H1 (cell line): ENCODE results near the gene RPTOR. TPM values are rescaled to one million over a fixed set of nuclear protein-coding genes. Genes with fewer than 3 reads are reported as not detected.

Experiments
- CTCF ChIA-PET: fragments of 300-600 bp; sonication (Branson Sonifier 250); formaldehyde crosslinking; loops from one replicate; lab custom pipeline; 2021; ENCODE audit not compliant: partially characterized antibody; lab: Charles Lee
- POLR2A ChIA-PET: fragments of 300-600 bp; sonication (Branson Sonifier 250); formaldehyde crosslinking; loops from one replicate; lab custom pipeline; 2021; ENCODE audit warnings: inconsistent platforms; ENCODE audit not compliant: partially characterized antibody; lab: Charles Lee
- DNase-seq, 2 experiments: peaks; one replicate each; pipeline versions ENCODE4 v3.0.0 to v3.0.0-alpha.2; 2010 to 2022; ENCODE audit warnings: low spot score in 2 of 2, low read depth in 1 of 2, mixed read lengths in 1 of 2
- FAIRE-seq: peaks from 2 replicates; lab custom pipeline; 2011; peaks lifted over from hg19 to GRCh38; lab: Jason Lieb, UNC
- H2AFZ ChIP-seq: 2 replicates; pipeline ENCODE4 v1.8.1; 2012; ENCODE audit warnings: low read length, inconsistent platforms
- H2AK5ac ChIP-seq: 2 replicates; pipeline ENCODE4 v1.6.1; 2013; ENCODE audit warnings: low read depth, low read length
- H2BK120ac ChIP-seq: replicated peaks from 2 replicates; pipeline ENCODE3; 2013; ENCODE audit warnings: low read depth, low read length, inconsistent platforms
- H2BK12ac ChIP-seq: 2 replicates; pipeline ENCODE4 v1.6.1; 2013; ENCODE audit warnings: low read depth, low read length
- H2BK15ac ChIP-seq: 2 replicates; pipeline ENCODE4 v1.6.1; 2013; ENCODE audit warnings: low read length
- H2BK20ac ChIP-seq: 2 replicates; pipeline ENCODE4 v1.6.1; 2013; ENCODE audit warnings: low read length
- H2BK5ac ChIP-seq: 2 replicates; pipeline ENCODE4 v1.6.1; 2013; ENCODE audit warnings: low read depth, low read length
- H3K14ac ChIP-seq: 2 replicates; pipeline ENCODE4 v1.6.1; 2013; ENCODE audit warnings: inconsistent platforms; ENCODE audit not compliant: insufficient read length
- H3K18ac ChIP-seq: 2 replicates; pipeline ENCODE4 v1.6.1; 2013; ENCODE audit warnings: low read length; ENCODE audit errors: extremely low read depth
- H3K23ac ChIP-seq: 2 replicates; pipeline ENCODE4 v1.6.1; 2013; ENCODE audit warnings: inconsistent platforms; ENCODE audit not compliant: insufficient read length
- H3K23me2 ChIP-seq: 2 replicates; pipeline ENCODE4 v1.6.1; 2013; ENCODE audit warnings: low read depth, low read length
- H3K27ac ChIP-seq: 2 replicates; pipeline ENCODE4 v1.6.1; 2011; ENCODE audit warnings: low read depth, low read length, inconsistent platforms
- H3K27me3 ChIP-seq, 4 experiments: replicated peaks in 1 of 4; 1 replicate in 1 of 4; 2 replicates in 3 of 4; pipeline versions ENCODE4 v1.6.1 to v1.8.1; 2011 to 2013; ENCODE audit warnings: low read length in 3 of 4, mild to moderate bottlenecking in 3 of 4, inconsistent platforms in 2 of 4, mixed read lengths in 2 of 4, moderate library complexity in 1 of 4; ENCODE audit not compliant: control insufficient read depth in 3 of 4, insufficient read depth in 3 of 4; ENCODE audit errors: extremely low read depth in 1 of 4
- H3K36me3 ChIP-seq, 4 experiments: 2 replicates each; pipeline versions ENCODE4 v1.6.1 to v1.8.1; 2011 to 2013; ENCODE audit warnings: mild to moderate bottlenecking in 4 of 4, low read length in 3 of 4, moderate library complexity in 2 of 4, control low read depth in 1 of 4, inconsistent platforms in 1 of 4; ENCODE audit not compliant: insufficient read depth in 4 of 4, control insufficient read depth in 2 of 4
- H3K4ac ChIP-seq: replicated peaks from 2 replicates; pipeline ENCODE3; 2013; ENCODE audit warnings: low read length, low read depth, mixed read lengths, inconsistent platforms; ENCODE audit not compliant: insufficient read length
- H3K4me1 ChIP-seq, 4 experiments: replicated peaks in 1 of 4; 1 replicate in 1 of 4; 2 replicates in 3 of 4; pipeline versions ENCODE4 v1.6.1 to v1.8.1; 2011 to 2013; ENCODE audit warnings: low read length in 3 of 4, inconsistent platforms in 2 of 4, mixed read lengths in 1 of 4; ENCODE audit not compliant: insufficient read depth in 4 of 4, control insufficient read depth in 3 of 4
- H3K4me2 ChIP-seq, 2 experiments: 2 replicates each; pipeline versions ENCODE4 v1.6.1 to v1.8.1; 2011 to 2013; ENCODE audit warnings: low read depth in 2 of 2, low read length in 2 of 2, control low read depth in 1 of 2, inconsistent platforms in 1 of 2, mild to moderate bottlenecking in 1 of 2; ENCODE audit not compliant: insufficient read depth in 1 of 2
- H3K4me3 ChIP-seq, 4 experiments: fragments of 200-600, 300-600 bp in 1 of 4; sonication (generic), shearing (Covaris generic), sonication (Bioruptor Twin) in 1 of 4; 2 replicates each; pipeline versions ENCODE4 v1.5.1 to v1.8.1; 2011 to 2016; ENCODE audit warnings: low read length in 4 of 4, low read depth in 3 of 4, control low read depth in 2 of 4, inconsistent platforms in 2 of 4, mild to moderate bottlenecking in 2 of 4, mixed read lengths in 1 of 4, moderate library complexity in 1 of 4; ENCODE audit not compliant: insufficient read depth in 2 of 4; ENCODE audit errors: extremely low read depth in 1 of 4
- H3K56ac ChIP-seq: replicated peaks from 2 replicates; pipeline ENCODE3; 2013; ENCODE audit warnings: low read depth, mild to moderate bottlenecking, mixed read lengths, low read length, inconsistent platforms; ENCODE audit not compliant: insufficient read length
- H3K79me1 ChIP-seq: 2 replicates; pipeline ENCODE4 v1.6.1; 2013; ENCODE audit warnings: low read depth, low read length, control low read depth
- H3K79me2 ChIP-seq, 2 experiments: 2 replicates each; pipeline versions ENCODE4 v1.6.1 to v1.8.1; 2012 to 2013; ENCODE audit warnings: low read length in 2 of 2, mild to moderate bottlenecking in 2 of 2, inconsistent platforms in 1 of 2; ENCODE audit not compliant: insufficient read depth in 2 of 2, control insufficient read depth in 1 of 2
- H3K9ac ChIP-seq, 4 experiments: replicated peaks in 1 of 4; 1 replicate in 1 of 4; 2 replicates in 3 of 4; pipeline versions ENCODE4 v1.6.1 to v1.8.1; 2011 to 2013; ENCODE audit warnings: low read depth in 3 of 4, low read length in 3 of 4, control low read depth in 2 of 4, mild to moderate bottlenecking in 2 of 4, moderate library complexity in 2 of 4, inconsistent platforms in 1 of 4; ENCODE audit errors: extremely low read depth in 1 of 4
- H3K9me3 ChIP-seq, 2 experiments: 2 replicates each; pipeline versions ENCODE4 v1.6.1 to v1.8.1; 2012 to 2013; ENCODE audit warnings: mild to moderate bottlenecking in 2 of 2, moderate library complexity in 2 of 2, control low read depth in 1 of 2, inconsistent platforms in 1 of 2, low read depth in 1 of 2, low read length in 1 of 2, mixed read lengths in 1 of 2; ENCODE audit not compliant: insufficient read depth in 2 of 2
- H4K20me1 ChIP-seq, 2 experiments: replicated peaks in 1 of 2; 2 replicates each; pipeline versions ENCODE3 to v1.8.1; 2011 to 2013; ENCODE audit warnings: inconsistent platforms in 2 of 2, low read length in 2 of 2, mild to moderate bottlenecking in 1 of 2; ENCODE audit not compliant: insufficient read depth in 2 of 2, control insufficient read depth in 1 of 2
- H4K5ac ChIP-seq: 2 replicates; pipeline ENCODE4 v1.6.1; 2013; ENCODE audit warnings: low read length, low read depth, mixed read lengths, inconsistent platforms; ENCODE audit not compliant: insufficient read length
- H4K8ac ChIP-seq: 2 replicates; pipeline ENCODE4 v1.8.0; 2013; ENCODE audit warnings: mild to moderate bottlenecking, moderate library complexity, low read length, inconsistent platforms; ENCODE audit not compliant: insufficient read depth; ENCODE audit errors: extremely low read depth
- H4K91ac ChIP-seq: replicated peaks from 2 replicates; pipeline ENCODE3; 2013; ENCODE audit warnings: low read length, mixed read lengths, inconsistent platforms; ENCODE audit not compliant: insufficient read length
- ASH2L ChIP-seq: fragments of 200-600, 300-600 bp; sonication (generic); IDR thresholded peaks from one replicate; pipeline ENCODE4 v1.7.1; 2017; ENCODE audit warnings: low read length
- BACH1 ChIP-seq: IDR thresholded peaks from 2 replicates; pipeline ENCODE4 v1.6.1; 2012; ENCODE audit warnings: low read length, improper control_type of control experiment
- BCL11A ChIP-seq, 2 experiments: IDR thresholded peaks; one replicate each; pipeline ENCODE4 v1.6.1; 2011; ENCODE audit warnings: low read depth in 2 of 2, low read length in 2 of 2, mild to moderate bottlenecking in 2 of 2
- CHD2 ChIP-seq: IDR thresholded peaks from 2 replicates; pipeline ENCODE4 v1.6.1; 2012; ENCODE audit warnings: low read length, improper control_type of control experiment
- NANOG ChIP-seq: IDR thresholded peaks from 2 replicates; pipeline ENCODE4 v1.6.1; 2011; ENCODE audit warnings: low read length, low read depth, mild to moderate bottlenecking, inconsistent platforms; ENCODE audit not compliant: insufficient read depth, poor library complexity, severe bottlenecking
- PHF8 ChIP-seq: fragments of 200-600 bp; sonication (generic); conservative IDR thresholded peaks from 2 replicates; pipeline ENCODE4 v1.7.1; 2012; ENCODE audit warnings: low read depth, mild to moderate bottlenecking, inconsistent platforms, low read length, moderate library complexity
- POLR2AphosphoS5 ChIP-seq: IDR thresholded peaks from 2 replicates; pipeline ENCODE4 v1.6.1; 2011; ENCODE audit warnings: low read depth, low read length
- POU5F1 ChIP-seq: IDR thresholded peaks from 2 replicates; pipeline ENCODE4 v1.6.1; 2011; ENCODE audit warnings: low read depth, mild to moderate bottlenecking, low read length, moderate library complexity
- SAP30 ChIP-seq: fragments of 300-600 bp; sonication (generic); IDR thresholded peaks from 2 replicates; pipeline ENCODE4 v1.7.1; 2012; ENCODE audit warnings: low read length, moderate library complexity, mild to moderate bottlenecking, inconsistent platforms; ENCODE audit not compliant: insufficient read depth, insufficient replicate concordance
- SP2 ChIP-seq: IDR thresholded peaks from 2 replicates; pipeline ENCODE4 v1.6.1; 2012; ENCODE audit warnings: mild to moderate bottlenecking, low read length, inconsistent platforms
- SUZ12 ChIP-seq: fragments of 200-600 bp; sonication (generic); IDR thresholded peaks from 2 replicates; pipeline ENCODE4 v1.6.1; 2012; ENCODE audit warnings: mild to moderate bottlenecking, inconsistent platforms, low read length, moderate library complexity, mixed read lengths
- TEAD4 ChIP-seq: IDR thresholded peaks from 2 replicates; pipeline ENCODE4 v1.6.1; 2012; ENCODE audit warnings: low read depth, low read length, inconsistent platforms, mixed read lengths
- WGBS, 2 experiments: shearing (Covaris generic) in 1 of 2; methylation state at CpG; one replicate each; pipeline versions ENCODE4 v1.1.6 to v1.1.7; 2013 to 2015; ENCODE audit warnings: low lambda C conversion rate in 2 of 2, mixed read lengths in 2 of 2, inconsistent platforms in 1 of 2, low coverage in 1 of 2, missing lambda C conversion rate in 1 of 2; ENCODE audit not compliant: insufficient replicate concordance in 2 of 2, insufficient coverage in 1 of 2, insufficient read length in 1 of 2; ENCODE audit errors: extremely low coverage in 1 of 2, missing lambda C conversion rate in 1 of 2; 5-methylcytosine and 5-hydroxymethylcytosine counted together
- polyA plus RNA-seq, 7 experiments: library from polyadenylated mRNA; depleted of rRNA in 3 of 7; stranded (reverse) in 5 of 7; unstranded in 2 of 7; fragments of >200 nt in 5 of 7; fragments of 200-250 nt in 2 of 7; gene quantifications; 1 replicate in 5 of 7; 2 replicates in 1 of 7; 4 replicates in 1 of 7; pipeline versions ENCODE4 v1.2.1 to v1.2.3, GENCODE V29; 2011 to 2013; ENCODE audit warnings: missing spikeins in 2 of 7, mixed read lengths in 2 of 7
- total RNA-seq: library from RNA; stranded (reverse); fragmentation: NEBNext Ultra II Directional; extraction: Animal tissue kit (Norgen Biotek cat#: 25700); gene quantifications from 2 replicates; pipeline ENCODE4 v1.2.1, GENCODE V29; 2021

RPTOR gene
- total and polyA plus RNA-seq, 2 of the 8 experiments (the other 6 are each of a cell fraction or from before 2014, with no cell fraction given), result 6.9 to 28.7 TPM

DNA sequence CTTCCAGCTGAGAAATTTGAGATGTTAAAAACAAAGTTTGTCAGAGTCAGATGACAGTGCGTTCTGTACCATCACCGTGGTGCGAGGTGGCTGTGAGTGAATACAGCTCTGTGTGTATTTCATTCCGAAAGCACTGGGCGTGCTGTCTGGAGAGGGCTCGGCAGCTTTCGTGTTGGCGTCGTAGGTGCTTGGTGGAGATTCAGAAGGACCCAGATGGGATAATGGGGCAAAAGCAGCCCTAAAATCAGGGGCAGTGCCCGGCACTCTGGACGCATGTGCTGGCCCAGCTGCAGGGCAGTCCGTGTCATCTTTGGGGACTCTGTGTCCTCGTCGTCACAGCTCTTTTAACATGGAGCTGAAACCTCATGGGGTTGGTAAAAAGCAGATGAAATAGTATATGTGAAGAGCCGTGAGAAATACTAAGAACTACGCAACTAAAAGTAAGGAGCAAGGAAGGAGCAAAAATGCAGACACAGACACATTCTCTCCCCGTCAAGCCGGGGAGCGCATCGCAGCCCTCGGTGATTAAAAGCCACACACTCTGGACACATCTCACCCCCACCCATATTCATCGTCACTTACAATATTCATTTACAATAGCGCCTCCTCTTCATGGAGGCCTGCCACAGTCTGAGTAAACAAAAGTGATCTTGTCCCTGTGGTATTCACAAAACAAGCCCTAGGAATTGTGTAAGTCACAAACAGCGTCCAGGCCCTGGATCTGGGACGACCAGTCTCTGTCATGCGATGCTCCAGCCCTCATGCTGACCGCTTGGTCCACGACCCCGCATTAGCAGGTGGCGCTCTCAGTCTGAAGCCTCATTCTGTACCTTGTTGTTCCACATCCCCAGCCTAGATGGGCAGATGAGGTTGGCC is 206.7 kb downstream of the RPTOR start:
- H3K4me1 ChIP-seq, result peaks cover 8 to 14% (median 12%) of the 10 kb centered on the region in 4 experiments
- H2BK20ac ChIP-seq, result no peak overlapping the region; the same call in 1 of the 2 replicates
- peak overlapping the region; percentile 39 for H3K4ac ChIP-seq
- peak overlapping the region; percentile 13 for H2BK120ac ChIP-seq
- 83% methylated on average over 30 of the region's 30 CpGs; no CpG with 5 or more reads in 1 of the 2 experiments for WGBS, 2 experiments
- no peaks in the 10 kb centered on the region for H3K23me2 ChIP-seq
- no peak overlapping the region; the same call in 1 of the 2 replicates for H2BK15ac ChIP-seq
- H3K9ac ChIP-seq, result no peak overlapping the region
- ChIA-PET POLR2A (no interaction called here), CTCF (interaction anchor here (0.7 to 1.4 kb wide), 4 partner anchors 13 to 235 kb away, joined by 3 read pairs; no protein-coding TSS in a partner anchor)
- H3K36me3 ChIP-seq, result no peaks in the 10 kb centered on the region; a peak in 1 of 8 replicates
- FAIRE-seq, result no peak
- H4K20me1 ChIP-seq, result no peaks in the 10 kb centered on the region
- no peaks in the 10 kb centered on the region for H3K79me2 ChIP-seq
- H3K4me2 ChIP-seq, result peak overlapping the region; percentile 52 to 58
- H4K5ac ChIP-seq, result peak overlapping the region; percentile 16
- no peak overlapping the region; the same call in 1 of the 2 replicates for H2BK12ac ChIP-seq
- H2AFZ ChIP-seq, result no peak overlapping the region
- no peaks in the 10 kb centered on the region for H3K27me3 ChIP-seq
- H3K18ac ChIP-seq, result peak overlapping the region; percentile 62; the same call in 1 of the 2 replicates
- no peaks in the 10 kb centered on the region; the same call in 1 of the 2 replicates for H3K79me1 ChIP-seq
- no peak overlapping the region for H3K14ac ChIP-seq
- no peak for DNase-seq
- H3K27ac ChIP-seq, result 0 out of 2 replicates have a peak overlapping the region, but pooled peaks have one; percentile 13
- H4K8ac ChIP-seq, result peak overlapping the region; percentile 69; the same call in 1 of the 2 replicates
- H3K56ac ChIP-seq, result no peak overlapping the region
- H4K91ac ChIP-seq, result peak overlapping the region; percentile 29
- H3K9me3 ChIP-seq, result no peaks in the 10 kb centered on the region
- peak overlapping the region; percentile 49; the same call in 1 of the 2 replicates for H2BK5ac ChIP-seq
- no peak overlapping the region for H3K4me3 ChIP-seq
- H3K23ac ChIP-seq, result no peak overlapping the region
- H2AK5ac ChIP-seq, result peak overlapping the region; percentile 31; the same call in 1 of the 2 replicates
- TF ChIP-seq PHF8, result no peak
- no peak for TF ChIP-seq POU5F1
- no peak for TF ChIP-seq BACH1
- no peak for TF ChIP-seq BCL11A (IDR thresholded peaks at IDR 0.05; ENCODE audit: low read depth in 2 of 2, low read length in 2 of 2)
- TF ChIP-seq TEAD4, result no peak
- TF ChIP-seq CHD2, result no peak
- TF ChIP-seq SP2, result no peak
- no peak for TF ChIP-seq SAP30
- no peak for TF ChIP-seq ASH2L
- TF ChIP-seq SUZ12, result no peak
- no peak for TF ChIP-seq NANOG
- TF ChIP-seq POLR2AphosphoS5, result no peak
